Colon (tissue), 2 donors: ENCODE results near the gene ITFG2.

Source experiments
- FAIRE-seq: peaks from 2 replicates; lab custom pipeline; 2012; peaks lifted over from hg19 to GRCh38; lab: Jason Lieb, UNC
- donor health status: control.
- donor health status: control.

The ITFG2 gene

GRCh38 chr12:2832550-2833127 lies 20.2 kb downstream of the ITFG2 start:
- no peak for FAIRE-seq

GRCh38 chr12:2833327-2833726 lies 20.9 kb downstream of the ITFG2 start:
- FAIRE-seq, result no peak

GRCh38 chr12:2833810-2834209 lies 21.3 kb downstream of the ITFG2 start:
- FAIRE-seq, result no peak

- no peak for FAIRE-seq
These were observed 22.4 kb downstream of the ITFG2 start, which contains the start of gene NRIP2 for GRCh38 chr12:2834581-2835491. Gene NRIP2 (minus strand): TSS chr12:2835035. CDS start chr12:2834983, 52 bp downstream.

- FAIRE-seq, result no peak
These were observed 23.4 kb downstream of the ITFG2 start for GRCh38 chr12:2835691-2836403.

- no peak for FAIRE-seq
These were observed 24.1 kb downstream of the ITFG2 start for GRCh38 chr12:2836574-2836973.

- no peak for FAIRE-seq
These were observed 28.7 kb downstream of the ITFG2 start for GRCh38 chr12:2841056-2841650.

GRCh38 chr12:2842948-2843347 lies 30.5 kb downstream of the ITFG2 start:
- no peak for FAIRE-seq

- no peak for FAIRE-seq
These were observed 32.3 kb downstream of the ITFG2 start for GRCh38 chr12:2844786-2845185.

GRCh38 chr12:2845280-2845679 lies 32.8 kb downstream of the ITFG2 start:
- FAIRE-seq, result no peak

GRCh38 chr12:2851931-2852330 lies 39.5 kb downstream of the ITFG2 start:
- no peak for FAIRE-seq

- no peak for FAIRE-seq
These were observed 41.2 kb downstream of the ITFG2 start for GRCh38 chr12:2853626-2854025.

- no peak for FAIRE-seq
These were observed 42.4 kb downstream of the ITFG2 start for GRCh38 chr12:2854669-2855453.

GRCh38 chr12:2855546-2855945 lies 43.1 kb downstream of the ITFG2 start:
- FAIRE-seq, result no peak

- FAIRE-seq, result no peak
These were observed 43.6 kb downstream of the ITFG2 start for GRCh38 chr12:2856051-2856450.

GRCh38 chr12:2857021-2857431 lies 44.6 kb downstream of the ITFG2 start, which contains the start of gene TEX52:
Gene TEX52 (minus strand): TSS chr12:2857039. CDS start chr12:2857026, 13 bp downstream.
- no peak for FAIRE-seq

- FAIRE-seq, result no peak
These were observed 45.1 kb downstream of the ITFG2 start for GRCh38 chr12:2857576-2857975.

GRCh38 chr12:2858334-2858733 lies 45.9 kb downstream of the ITFG2 start:
- no peak for FAIRE-seq

- no peak for FAIRE-seq
These were observed 46.5 kb downstream of the ITFG2 start for GRCh38 chr12:2858944-2859421.

- no peak for FAIRE-seq
These were observed 47.7 kb downstream of the ITFG2 start for GRCh38 chr12:2860170-2860569.

GRCh38 chr12:2862876-2863275 lies 50.4 kb downstream of the ITFG2 start:
- FAIRE-seq, result no peak
